Stomach (tissue), 9 donors: ENCODE data around the gene NAT10. TPM values are rescaled to one million over a fixed set of nuclear protein-coding genes. Genes with fewer than 3 reads are reported as not detected.

Experiments
- DNase-seq, 2 donors: peaks; one replicate each; pipeline versions ENCODE4 v3.0.0 to v3.0.0-alpha.2; 2013 to 2019
- H3K27ac ChIP-seq, 5 donors: fragments of 200-600 bp in 4 of 5; sonication (generic) in 4 of 5; one replicate each; pipeline ENCODE4 v1.5.1; 2013 to 2019; ENCODE audit warnings: mild to moderate bottlenecking in 1 of 5, moderate library complexity in 1 of 5
- H3K27me3 ChIP-seq, 3 donors: fragments of 200-600 bp; sonication (generic); one replicate each; pipeline ENCODE4 v1.5.1; 2017 to 2019; ENCODE audit warnings: mixed run types in 1 of 3
- H3K36me3 ChIP-seq, 4 donors: fragments of 200-600 bp; sonication (generic); 1 replicate in 3 of 4; 2 replicates in 1 of 4; pipeline ENCODE4 v1.5.1; 2016 to 2019
- H3K4me1 ChIP-seq, 4 donors: fragments of 200-600 bp; sonication (generic); one replicate each; pipeline ENCODE4 v1.5.1; 2016 to 2019
- H3K4me3 ChIP-seq, 4 donors: fragments of 200-600 bp; sonication (generic) in 3 of 4; one replicate each; pipeline ENCODE4 v1.5.1; 2016 to 2019; ENCODE audit warnings: mild to moderate bottlenecking in 1 of 4
- H3K9me3 ChIP-seq, 4 donors: fragments of 200-600 bp; sonication (generic); one replicate each; pipeline ENCODE4 v1.5.1; 2016 to 2019
- CTCF ChIP-seq, 7 experiments: fragments of 450-650 bp in 4 of 7; fragments of 200-600 bp in 3 of 7; sonication (generic) in 3 of 7; IDR thresholded peaks; one replicate each; pipeline ENCODE4 v1.5.1; 2016 to 2019; ENCODE audit warnings: antibody characterized with exemption in 7 of 7, control low read depth in 2 of 7, mild to moderate bottlenecking in 1 of 7
- EP300 ChIP-seq: sonication (generic); formaldehyde crosslinking; IDR thresholded peaks from one replicate; pipeline ENCODE4 v1.6.1; 2017; ENCODE audit warnings: antibody characterized with exemption
- POLR2A ChIP-seq, 4 donors: fragments of 450-650 bp; IDR thresholded peaks; one replicate each; pipeline ENCODE4 v1.6.1; 2016; ENCODE audit warnings: antibody characterized with exemption in 4 of 4, control low read depth in 2 of 4, mild to moderate bottlenecking in 1 of 4, moderate library complexity in 1 of 4
- POLR2AphosphoS5 ChIP-seq, 3 donors: sonication (generic); formaldehyde crosslinking; IDR thresholded peaks; one replicate each; pipeline ENCODE4 v1.6.1; 2016; ENCODE audit warnings: antibody characterized with exemption in 3 of 3
- WGBS, 5 donors: extraction: QIAGEN DNeasy Blood & Tissue Kit in 3 of 5; methylation state at CpG; one replicate each; pipeline versions ENCODE4 v1.1.5 to v1.1.7; 2013 to 2018; 5-methylcytosine and 5-hydroxymethylcytosine counted together
- intact Hi-C: fragments of 100-400 bp; cut with DNase I; formaldehyde crosslinking; loops from one replicate; pipeline ENCODE4 v1.15.1; 2023; ENCODE audit warnings: low total_unique reads
- polyA plus RNA-seq, 3 donors: library from polyadenylated mRNA; stranded (reverse); fragments of 200-250 nt; gene quantifications; one replicate each; pipeline ENCODE4 v1.2.3, GENCODE V29; 2013
- total RNA-seq, 5 donors: library from RNA; depleted of rRNA; stranded (reverse); fragments of >200 nt; gene quantifications; one replicate each; pipeline versions ENCODE4 v1.1.0 to v1.2.3, GENCODE V29; 2014 to 2016
- donor health status: healthy with polysubstance abuse.
- donor health status: Bipolar disorder and iron deficiency.
- donor health status: healthy.

NAT10 gene
- total and polyA plus RNA-seq, 8 donors: 13.0 to 245 (median 25.2) TPM

GRCh38 chr11:34120651-34121050, 15.2 kb downstream of the NAT10 start:
- 93 to 97% (median 96%) methylated on average over 4 of the region's 4 CpGs for WGBS, 5 donors
- intact Hi-C loops: no loop called here
- no peaks in the 10 kb centered on the region for H3K4me1 ChIP-seq
- no peak overlapping the region for H3K27ac ChIP-seq
- no peak overlapping the region for H3K4me3 ChIP-seq
- no peaks in the 10 kb centered on the region for H3K27me3 ChIP-seq
- no peaks in the 10 kb centered on the region for H3K9me3 ChIP-seq
- TF ChIP-seq EP300 (no peak), POLR2A (IDR thresholded peaks at IDR 0.05) (no peak)
- DNase-seq: no peak
- peaks cover 79 to 100% (median 99%) of the 10 kb centered on the region in 4 donors for H3K36me3 ChIP-seq

GRCh38 chr11:34124885-34125668, 19.6 kb downstream of the NAT10 start:
- no peaks in the 10 kb centered on the region for H3K9me3 ChIP-seq
- DNase-seq: no peak
- intact Hi-C loops: no loop called here
- WGBS, 5 donors: 65 to 82% (median 74%) methylated on average over 4 of the region's 4 CpGs
- TF ChIP-seq POLR2AphosphoS5 (IDR thresholded peaks at IDR 0.05) (no peak), EP300 (no peak), POLR2A (IDR thresholded peaks at IDR 0.05) (no peak), CTCF (IDR thresholded peaks at IDR 0.05) (no peak)
- H3K36me3 ChIP-seq: peaks cover 73 to 100% (median 96%) of the 10 kb centered on the region in 4 donors
- no peaks in the 10 kb centered on the region for H3K27me3 ChIP-seq
- no peak overlapping the region for H3K27ac ChIP-seq
- H3K4me1 ChIP-seq: no peaks in the 10 kb centered on the region
- H3K4me3 ChIP-seq: no peak overlapping the region

- Histone ChIP-seq H3K36me3 (peaks cover 69 to 100% (median 97%) of the 10 kb centered on the region in 4 donors), H3K4me3 (no peak overlapping the region), H3K27ac (no peak overlapping the region), H3K9me3 (no peaks in the 10 kb centered on the region), H3K27me3 (no peaks in the 10 kb centered on the region), H3K4me1 (no peaks in the 10 kb centered on the region)
- intact Hi-C loops: no loop called here
- TF ChIP-seq POLR2AphosphoS5 (IDR thresholded peaks at IDR 0.05) (no peak), CTCF (IDR thresholded peaks at IDR 0.05) (no peak), EP300 (no peak), POLR2A (IDR thresholded peaks at IDR 0.05) (no peak)
- WGBS, 5 donors: 86 to 93% (median 92%) methylated on average over 12 of the region's 12 CpGs
- no peak for DNase-seq
These were observed 21.8 kb downstream of the NAT10 start for GRCh38 chr11:34126959-34127848.

- no peak for DNase-seq
- no peak for TF ChIP-seq POLR2A (IDR thresholded peaks at IDR 0.05)
- no peak for TF ChIP-seq EP300
- TF ChIP-seq POLR2AphosphoS5 (IDR thresholded peaks at IDR 0.05): no peak
- TF ChIP-seq CTCF (IDR thresholded peaks at IDR 0.05): no peak
- H3K9me3 ChIP-seq: no peaks in the 10 kb centered on the region
- H3K4me1 ChIP-seq: no peaks in the 10 kb centered on the region
- H3K4me3 ChIP-seq: no peak overlapping the region
- H3K27me3 ChIP-seq: no peaks in the 10 kb centered on the region
- WGBS, 5 donors: 92 to 100% (median 97%) methylated on average over 3 of the region's 3 CpGs
- no peak overlapping the region for H3K27ac ChIP-seq
- intact Hi-C loops: no loop called here
- peaks cover 64 to 100% (median 97%) of the 10 kb centered on the region in 4 donors for H3K36me3 ChIP-seq
These were observed 23.4 kb downstream of the NAT10 start for GRCh38 chr11:34128824-34129223.
